Activated naive CD4-positive, alpha-beta T cell treated with anti-CD3 and anti-CD28 coated beads, Interleukin-2, amount 50 U/mL, for 24 hours (primary cell): Measurements from ENCODE around the gene RAB22A.

Experiments used
- H3K27ac Mint-ChIP-seq: one replicate; pipeline ENCODE4 v1.8.0; 2021; ENCODE audit warnings: mild to moderate bottlenecking, mixed read lengths
- H3K27me3 Mint-ChIP-seq: one replicate; pipeline ENCODE4 v1.8.0; 2021; ENCODE audit warnings: mixed read lengths
- H3K36me3 Mint-ChIP-seq: one replicate; pipeline ENCODE4 v1.8.0; 2021; ENCODE audit warnings: mixed read lengths
- H3K4me1 Mint-ChIP-seq: one replicate; pipeline ENCODE4 v1.8.0; 2021; ENCODE audit warnings: mixed read lengths
- H3K4me3 Mint-ChIP-seq: one replicate; pipeline ENCODE4 v1.8.0; 2021; ENCODE audit warnings: mild to moderate bottlenecking, mixed read lengths
- H3K9me3 Mint-ChIP-seq: one replicate; pipeline ENCODE4 v1.8.0; 2021; ENCODE audit warnings: mixed read lengths

RAB22A gene

GRCh38 chr20:58382096-58382495 is 72.6 kb downstream of the RAB22A start:
- Mint-ChIP-seq H3K4me3 (no peak overlapping the region), H3K27me3 (peaks cover 6% of the 10 kb centered on the region), H3K36me3 (peaks cover 3% of the 10 kb centered on the region), H3K9me3 (no peaks in the 10 kb centered on the region), H3K4me1 (no peaks in the 10 kb centered on the region), H3K27ac (no peak overlapping the region)

GRCh38 chr20:58384821-58385220 is 75.3 kb downstream of the RAB22A start:
- Mint-ChIP-seq H3K27ac (no peak overlapping the region), H3K36me3 (peaks cover 3% of the 10 kb centered on the region), H3K4me1 (peaks cover 8% of the 10 kb centered on the region), H3K27me3 (peaks cover 4% of the 10 kb centered on the region), H3K4me3 (no peak overlapping the region), H3K9me3 (no peaks in the 10 kb centered on the region)

DNA sequence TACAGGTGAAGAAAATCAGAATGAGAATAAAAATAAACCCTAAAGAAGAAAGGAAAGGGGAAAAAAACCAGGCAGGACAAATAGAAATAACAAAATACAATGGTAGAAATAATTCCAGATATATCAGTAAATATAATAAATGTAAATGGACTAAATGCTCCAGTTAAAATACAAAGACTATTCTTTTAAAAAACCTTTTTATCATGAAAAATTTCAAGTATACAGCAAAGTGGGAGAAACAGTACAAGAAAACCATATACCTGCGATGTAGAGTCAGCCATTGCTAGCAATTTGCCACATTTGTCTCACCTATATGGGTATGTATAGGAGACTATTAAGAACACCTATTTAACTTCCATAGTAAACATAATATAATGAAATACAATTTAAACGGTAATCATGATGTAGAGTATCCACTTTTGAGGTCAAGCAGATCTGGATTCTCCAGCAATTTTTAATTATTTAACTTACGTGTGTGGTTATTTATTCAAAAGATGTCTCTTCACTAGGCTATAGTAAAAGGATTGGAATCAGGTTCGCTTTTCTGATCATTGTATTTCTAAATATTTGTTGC is 78.6 kb downstream of the RAB22A start:
- H3K4me1 Mint-ChIP-seq: peaks cover 38% of the 10 kb centered on the region
- peaks cover 16% of the 10 kb centered on the region for H3K36me3 Mint-ChIP-seq
- peak overlapping the region; percentile 23 for H3K4me3 Mint-ChIP-seq
- H3K27me3 Mint-ChIP-seq: no peaks in the 10 kb centered on the region
- H3K27ac Mint-ChIP-seq: peak overlapping the region; percentile 8
- H3K9me3 Mint-ChIP-seq: no peaks in the 10 kb centered on the region

GRCh38 chr20:58388882-58389323 is 79.4 kb downstream of the RAB22A start, which contains the start of gene VAPB:
Gene VAPB (plus strand): TSS chr20:58389229. CDS start chr20:58389460, 231 bp downstream.
- peaks cover 44% of the 10 kb centered on the region for H3K4me1 Mint-ChIP-seq
- H3K27ac Mint-ChIP-seq: peak within 1 kb of the TSS; percentile 88
- H3K36me3 Mint-ChIP-seq: peaks cover 19% of the 10 kb centered on the region
- H3K4me3 Mint-ChIP-seq: peak within 1 kb of the TSS; percentile 92
- no peaks in the 10 kb centered on the region for H3K27me3 Mint-ChIP-seq
- no peaks in the 10 kb centered on the region for H3K9me3 Mint-ChIP-seq

DNA sequence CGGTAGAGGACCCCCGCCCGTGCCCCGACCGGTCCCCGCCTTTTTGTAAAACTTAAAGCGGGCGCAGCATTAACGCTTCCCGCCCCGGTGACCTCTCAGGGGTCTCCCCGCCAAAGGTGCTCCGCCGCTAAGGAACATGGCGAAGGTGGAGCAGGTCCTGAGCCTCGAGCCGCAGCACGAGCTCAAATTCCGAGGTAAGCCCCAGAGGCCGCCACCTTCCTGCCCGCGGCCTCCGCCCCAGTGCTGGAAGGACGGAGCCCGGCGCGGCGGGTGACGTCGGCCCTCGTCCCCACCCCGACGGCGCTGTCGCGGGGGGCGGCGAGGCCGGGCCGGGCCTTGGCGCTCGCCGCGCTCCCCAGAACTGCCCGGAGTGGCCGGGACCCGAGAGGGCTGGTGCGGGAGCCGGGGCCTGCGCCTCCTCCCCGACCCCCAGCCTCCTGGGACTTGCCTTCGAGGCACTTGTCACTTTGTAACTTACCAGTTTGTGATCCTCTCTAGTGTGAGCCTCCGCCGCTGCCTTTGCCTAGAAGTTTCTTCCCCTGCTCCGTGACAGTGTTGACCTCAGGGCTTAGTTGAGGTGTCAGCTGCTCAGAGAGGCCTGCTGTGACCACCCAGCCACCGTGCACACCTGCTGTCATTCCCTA is 79.9 kb downstream of the RAB22A start:
- H3K27me3 Mint-ChIP-seq: no peaks in the 10 kb centered on the region
- H3K27ac Mint-ChIP-seq: peak overlapping the region; percentile 88
- no peaks in the 10 kb centered on the region for H3K9me3 Mint-ChIP-seq
- H3K4me1 Mint-ChIP-seq: peaks cover 50% of the 10 kb centered on the region
- H3K4me3 Mint-ChIP-seq: peak overlapping the region; percentile 92
- peaks cover 23% of the 10 kb centered on the region for H3K36me3 Mint-ChIP-seq

GRCh38 chr20:58389968-58390658 is 80.6 kb downstream of the RAB22A start:
- Mint-ChIP-seq H3K4me3 (peak overlapping the region; percentile 92), H3K27ac (peak overlapping the region; percentile 88), H3K27me3 (no peaks in the 10 kb centered on the region), H3K4me1 (peaks cover 56% of the 10 kb centered on the region), H3K36me3 (peaks cover 23% of the 10 kb centered on the region), H3K9me3 (no peaks in the 10 kb centered on the region)

DNA sequence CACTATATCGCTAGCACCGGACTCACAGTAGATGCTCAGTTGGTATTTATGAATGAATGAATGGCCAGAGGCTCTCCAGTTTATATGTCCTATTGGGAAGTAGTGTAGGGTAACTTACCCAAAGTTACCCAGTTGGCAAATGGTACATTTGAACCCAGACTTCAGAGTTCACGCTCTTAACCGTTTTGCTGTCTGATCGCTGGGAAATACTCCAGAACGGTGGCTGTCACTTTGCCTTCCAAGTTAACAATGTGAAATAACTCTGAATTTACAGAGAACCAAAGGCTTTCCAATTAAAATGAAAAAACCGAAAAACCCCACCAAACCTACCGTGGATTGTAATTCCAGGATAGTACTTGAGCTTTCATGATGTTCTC is 81.1 kb downstream of the RAB22A start:
- peaks cover 23% of the 10 kb centered on the region for H3K36me3 Mint-ChIP-seq
- no peaks in the 10 kb centered on the region for H3K9me3 Mint-ChIP-seq
- H3K4me1 Mint-ChIP-seq: peaks cover 62% of the 10 kb centered on the region
- peak overlapping the region; percentile 88 for H3K27ac Mint-ChIP-seq
- H3K4me3 Mint-ChIP-seq: peak overlapping the region; percentile 92
- no peaks in the 10 kb centered on the region for H3K27me3 Mint-ChIP-seq

DNA sequence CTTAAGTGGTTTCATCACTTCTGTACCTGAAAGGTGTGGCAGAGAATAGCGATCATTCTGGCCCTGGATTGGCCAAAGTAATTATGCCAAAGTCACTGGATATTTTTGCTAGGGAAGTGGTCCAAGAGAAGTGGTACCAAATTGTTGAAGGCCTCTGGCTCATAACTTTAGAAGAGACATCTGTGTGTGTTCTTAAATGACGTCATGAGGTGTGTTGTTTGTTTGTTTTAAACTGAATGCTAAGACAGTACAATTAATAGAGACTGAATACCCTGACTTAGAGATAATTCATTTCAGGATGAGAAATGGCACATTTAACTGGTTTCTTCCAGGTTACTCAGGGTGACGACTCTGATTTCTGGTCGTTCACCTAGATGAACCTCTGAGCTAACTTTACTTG is 82.8 kb downstream of the RAB22A start:
- Mint-ChIP-seq H3K4me3 (peak overlapping the region; percentile 33), H3K27ac (no peak overlapping the region), H3K36me3 (peaks cover 25% of the 10 kb centered on the region), H3K4me1 (peaks cover 76% of the 10 kb centered on the region), H3K9me3 (no peaks in the 10 kb centered on the region), H3K27me3 (no peaks in the 10 kb centered on the region)

DNA sequence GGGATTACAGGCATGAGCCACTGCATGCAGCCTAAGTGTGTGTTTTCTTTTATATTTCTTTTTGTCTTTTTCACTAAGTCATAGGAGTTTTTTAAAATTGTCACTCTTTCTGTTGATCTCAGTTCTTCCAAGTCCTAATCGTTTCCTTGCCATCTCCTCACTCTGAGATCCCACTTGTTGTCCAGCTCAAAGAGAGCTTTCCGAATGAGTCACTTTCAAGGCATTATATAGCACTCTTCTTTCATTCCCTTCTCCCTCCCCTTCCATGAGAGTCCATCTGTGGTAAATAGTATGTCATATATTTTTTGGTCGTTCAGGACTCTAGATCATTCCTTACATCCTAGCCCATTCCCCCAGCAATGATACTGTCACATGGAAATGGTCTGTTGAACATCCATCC is 83.8 kb downstream of the RAB22A start:
- Mint-ChIP-seq H3K9me3 (no peaks in the 10 kb centered on the region), H3K27me3 (no peaks in the 10 kb centered on the region), H3K27ac (no peak overlapping the region), H3K36me3 (peaks cover 25% of the 10 kb centered on the region), H3K4me1 (peaks cover 82% of the 10 kb centered on the region), H3K4me3 (peak overlapping the region; percentile 47)

DNA sequence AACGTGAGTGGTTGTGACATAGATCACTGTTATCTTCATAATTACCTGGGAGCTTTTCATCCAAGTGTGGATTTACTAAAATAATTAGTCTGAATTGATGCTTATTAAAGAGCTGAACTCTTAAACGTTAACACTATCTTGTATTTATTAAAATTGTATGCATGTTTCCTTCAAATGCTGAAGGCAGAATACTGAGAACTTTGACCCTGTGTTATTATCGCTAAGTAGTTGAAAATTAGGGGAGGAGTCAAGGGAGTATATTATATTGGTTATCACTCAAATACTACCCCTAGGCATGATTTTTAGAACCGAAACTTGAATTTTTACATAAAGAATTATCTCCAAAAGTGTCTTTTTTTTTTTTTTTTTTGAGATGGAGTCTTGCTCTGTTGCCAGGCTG is 85.3 kb downstream of the RAB22A start:
- Mint-ChIP-seq H3K36me3 (peaks cover 25% of the 10 kb centered on the region), H3K4me3 (no peak overlapping the region), H3K27ac (no peak overlapping the region), H3K27me3 (no peaks in the 10 kb centered on the region), H3K9me3 (no peaks in the 10 kb centered on the region), H3K4me1 (peaks cover 87% of the 10 kb centered on the region)

- Mint-ChIP-seq H3K4me1 (peaks cover 81% of the 10 kb centered on the region), H3K36me3 (peaks cover 20% of the 10 kb centered on the region), H3K9me3 (no peaks in the 10 kb centered on the region), H3K27me3 (no peaks in the 10 kb centered on the region), H3K4me3 (peak overlapping the region; percentile 19), H3K27ac (no peak overlapping the region)
These were observed 86.1 kb downstream of the RAB22A start for GRCh38 chr20:58395604-58396003.

GRCh38 chr20:58397429-58397828 is 87.9 kb downstream of the RAB22A start:
- Mint-ChIP-seq H3K36me3 (peaks cover 11% of the 10 kb centered on the region), H3K27me3 (no peaks in the 10 kb centered on the region), H3K4me1 (peaks cover 64% of the 10 kb centered on the region), H3K27ac (no peak overlapping the region), H3K9me3 (no peaks in the 10 kb centered on the region), H3K4me3 (no peak overlapping the region)

DNA sequence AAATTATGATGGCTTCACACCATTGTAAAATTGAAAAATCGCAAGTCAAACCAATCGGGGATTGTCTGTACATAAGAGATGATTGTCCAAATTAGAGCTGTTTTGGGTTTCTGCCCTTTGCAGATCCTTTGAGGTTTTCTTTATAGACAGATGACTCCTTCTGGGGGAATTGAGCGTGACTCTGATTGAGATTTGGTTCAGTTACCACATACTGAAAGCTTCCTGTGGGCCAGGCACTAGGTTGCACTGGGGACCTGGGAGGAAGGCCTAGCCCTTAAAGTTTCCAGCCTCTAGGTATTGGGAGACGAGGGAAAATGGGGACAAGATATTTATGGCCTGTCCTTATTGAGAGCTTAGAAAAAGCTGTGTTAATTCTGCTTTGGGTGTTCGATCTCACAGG is 88.7 kb downstream of the RAB22A start:
- Mint-ChIP-seq H3K36me3 (peaks cover 8% of the 10 kb centered on the region), H3K9me3 (no peaks in the 10 kb centered on the region), H3K27me3 (no peaks in the 10 kb centered on the region), H3K27ac (no peak overlapping the region), H3K4me3 (no peak overlapping the region), H3K4me1 (peaks cover 56% of the 10 kb centered on the region)

DNA sequence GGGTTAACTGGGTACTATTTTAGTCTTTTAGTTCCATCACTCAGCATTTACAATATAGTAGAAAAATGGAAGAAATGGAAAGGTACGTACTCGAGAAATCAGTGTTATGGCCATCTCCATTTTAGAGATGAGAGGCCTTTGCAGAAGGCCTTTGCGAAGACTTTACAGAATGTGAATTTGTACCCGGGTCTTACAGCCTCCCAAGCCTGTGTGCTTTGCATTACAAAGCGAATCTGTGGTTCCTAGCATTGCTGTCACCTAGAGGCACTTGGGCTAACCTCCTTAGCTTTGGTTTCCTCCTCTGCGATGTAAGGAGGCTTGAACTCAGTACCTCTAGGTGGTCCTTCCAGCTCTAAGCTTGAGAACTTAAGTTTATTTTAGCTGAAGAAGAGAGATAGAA is 90.4 kb downstream of the RAB22A start:
- Mint-ChIP-seq H3K36me3 (peaks cover 2% of the 10 kb centered on the region), H3K27ac (peak overlapping the region; percentile 80), H3K4me1 (peaks cover 40% of the 10 kb centered on the region), H3K27me3 (no peaks in the 10 kb centered on the region), H3K9me3 (no peaks in the 10 kb centered on the region), H3K4me3 (no peak overlapping the region)

GRCh38 chr20:58401162-58401561 is 91.6 kb downstream of the RAB22A start:
- H3K4me3 Mint-ChIP-seq: no peak overlapping the region
- H3K9me3 Mint-ChIP-seq: no peaks in the 10 kb centered on the region
- peaks cover 28% of the 10 kb centered on the region for H3K4me1 Mint-ChIP-seq
- no peak overlapping the region for H3K27ac Mint-ChIP-seq
- no peaks in the 10 kb centered on the region for H3K27me3 Mint-ChIP-seq
- H3K36me3 Mint-ChIP-seq: peaks cover 2% of the 10 kb centered on the region

DNA sequence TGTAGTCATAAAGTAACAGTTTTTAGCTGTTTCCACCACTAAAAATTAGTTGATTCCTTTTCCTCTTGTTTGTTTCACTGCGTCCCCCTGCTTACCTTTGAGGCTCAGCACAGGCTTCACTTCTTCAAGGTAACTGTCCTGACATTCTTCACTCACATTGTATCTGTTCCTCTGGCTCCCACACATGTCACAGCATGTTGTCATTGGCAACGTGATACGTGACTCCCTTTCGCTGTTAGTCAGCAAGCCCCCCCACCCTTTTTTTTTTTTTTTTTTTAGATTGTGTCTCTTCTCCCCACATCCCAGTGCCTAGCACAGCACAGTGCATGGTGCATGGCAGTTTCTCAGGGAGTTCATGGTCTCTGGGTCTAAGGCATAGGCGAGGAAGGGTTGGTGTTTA is 92.8 kb downstream of the RAB22A start:
- H3K27me3 Mint-ChIP-seq: no peaks in the 10 kb centered on the region
- no peaks in the 10 kb centered on the region for H3K9me3 Mint-ChIP-seq
- no peaks in the 10 kb centered on the region for H3K36me3 Mint-ChIP-seq
- H3K4me3 Mint-ChIP-seq: no peak overlapping the region
- H3K4me1 Mint-ChIP-seq: peaks cover 26% of the 10 kb centered on the region
- no peak overlapping the region for H3K27ac Mint-ChIP-seq
